Left ventricle myocardium inferior (tissue), 1 donor: ENCODE data around the gene CNNM2. TPM values are rescaled to one million over a fixed set of nuclear protein-coding genes. Genes with fewer than 3 reads are reported as not detected.

Source experiments
- DNase-seq: peaks from one replicate; pipeline ENCODE4 v3.0.0-alpha.2; 2020
- H3K27ac ChIP-seq: fragments of 200-600 bp; replicated peaks from 2 replicates; pipeline ENCODE4 v1.8.0; 2021
- H3K27me3 ChIP-seq: fragments of 200-600 bp; 2 replicates; pipeline ENCODE4 v1.8.0; 2021; ENCODE audit warnings: low read depth
- H3K36me3 ChIP-seq: fragments of 200-600 bp; 2 replicates; pipeline ENCODE4 v1.8.0; 2021
- H3K4me1 ChIP-seq: fragments of 200-600 bp; 2 replicates; pipeline ENCODE4 v1.8.0; 2021
- H3K4me3 ChIP-seq: fragments of 200-600 bp; 2 replicates; pipeline ENCODE4 v1.8.0; 2021; ENCODE audit warnings: mild to moderate bottlenecking, moderate library complexity
- H3K9me3 ChIP-seq: fragments of 200-600 bp; replicated peaks from 2 replicates; pipeline ENCODE4 v1.8.0; 2021
- CTCF ChIP-seq: fragments of 200-600 bp; IDR thresholded peaks from 2 replicates; pipeline ENCODE4 v1.8.0; 2021; ENCODE audit warnings: antibody characterized with exemption, mild to moderate bottlenecking, borderline replicate concordance
- intact Hi-C: fragments of 100-400 bp; cut with micrococcal nuclease; formaldehyde crosslinking; loops from one replicate; pipeline ENCODE4 v1.11.0; 2022
- total RNA-seq: library from RNA; stranded (reverse); fragmentation: NEBNext Ultra II Directional; extraction: Animal tissue kit (Norgen Biotek cat#: 25700); gene quantifications from one replicate; pipeline ENCODE4 v1.2.1, GENCODE V29; 2021
- donor health status: DM: no; HTN: yes; CAD: no; lungs with severe emphysema.

Gene CNNM2
- total RNA-seq, 1 donor from 2014 or later, result 3.3 TPM

GRCh38 chr10:103042908-103043307, 124.8 kb downstream of the CNNM2 start:
- Histone ChIP-seq H3K4me3 (no peak overlapping the region), H3K27ac (no peak overlapping the region), H3K9me3 (no peaks in the 10 kb centered on the region), H3K27me3 (no peaks in the 10 kb centered on the region), H3K36me3 (no peaks in the 10 kb centered on the region), H3K4me1 (peaks cover 42% of the 10 kb centered on the region)
- no peak for TF ChIP-seq CTCF
- intact Hi-C loops, result no loop called here
- no peak for DNase-seq

GRCh38 chr10:103044942-103045489, 126.9 kb downstream of the CNNM2 start:
- H3K4me3 ChIP-seq, result no peak overlapping the region

GRCh38 chr10:103045961-103046360, 127.9 kb downstream of the CNNM2 start:
- no peaks in the 10 kb centered on the region for H3K9me3 ChIP-seq
- no peak overlapping the region for H3K27ac ChIP-seq
- no peak for DNase-seq
- H3K4me1 ChIP-seq, result peaks cover 42% of the 10 kb centered on the region
- no peak overlapping the region for H3K4me3 ChIP-seq
- H3K36me3 ChIP-seq, result no peaks in the 10 kb centered on the region
- H3K27me3 ChIP-seq, result no peaks in the 10 kb centered on the region
- TF ChIP-seq CTCF, result no peak
- intact Hi-C loops, result no loop called here

More at GRCh38 chr10:103044942-103045489, 126.9 kb downstream of the CNNM2 start:
- peaks cover 42% of the 10 kb centered on the region for H3K4me1 ChIP-seq
- TF ChIP-seq CTCF, result no peak
- DNase-seq, result no peak
- peak overlapping the region; percentile 3 for H3K27ac ChIP-seq
- intact Hi-C loops, result no loop called here
- no peaks in the 10 kb centered on the region for H3K27me3 ChIP-seq
- H3K9me3 ChIP-seq, result no peaks in the 10 kb centered on the region
- H3K36me3 ChIP-seq, result no peaks in the 10 kb centered on the region

GRCh38 chr10:103047381-103047780, 129.3 kb downstream of the CNNM2 start:
- H3K4me3 ChIP-seq, result no peak overlapping the region
- no peaks in the 10 kb centered on the region for H3K27me3 ChIP-seq
- H3K4me1 ChIP-seq, result peaks cover 33% of the 10 kb centered on the region
- TF ChIP-seq CTCF, result no peak
- H3K27ac ChIP-seq, result no peak overlapping the region
- no peak for DNase-seq
- H3K9me3 ChIP-seq, result no peaks in the 10 kb centered on the region
- intact Hi-C loops, result no loop called here
- no peaks in the 10 kb centered on the region for H3K36me3 ChIP-seq

GRCh38 chr10:103049237-103049636, 131.1 kb downstream of the CNNM2 start:
- intact Hi-C loops, result no loop called here

More at GRCh38 chr10:103049237-103049636, 131.1 kb downstream of the CNNM2 start:
- H3K36me3 ChIP-seq, result no peaks in the 10 kb centered on the region
- no peak for TF ChIP-seq CTCF
- no peak overlapping the region for H3K4me3 ChIP-seq
- no peaks in the 10 kb centered on the region for H3K9me3 ChIP-seq
- H3K4me1 ChIP-seq, result peaks cover 34% of the 10 kb centered on the region
- no peaks in the 10 kb centered on the region for H3K27me3 ChIP-seq
- no peak overlapping the region for H3K27ac ChIP-seq
- no peak for DNase-seq
